Embryonic facial prominence (tissue), 1 donor: ENCODE results near the gene GLIS1.

Source experiments
- DNase-seq: peaks from one replicate; pipeline ENCODE4 v3.0.0-alpha.2; 2016; ENCODE audit errors: extremely low spot score

The GLIS1 gene

DNA sequence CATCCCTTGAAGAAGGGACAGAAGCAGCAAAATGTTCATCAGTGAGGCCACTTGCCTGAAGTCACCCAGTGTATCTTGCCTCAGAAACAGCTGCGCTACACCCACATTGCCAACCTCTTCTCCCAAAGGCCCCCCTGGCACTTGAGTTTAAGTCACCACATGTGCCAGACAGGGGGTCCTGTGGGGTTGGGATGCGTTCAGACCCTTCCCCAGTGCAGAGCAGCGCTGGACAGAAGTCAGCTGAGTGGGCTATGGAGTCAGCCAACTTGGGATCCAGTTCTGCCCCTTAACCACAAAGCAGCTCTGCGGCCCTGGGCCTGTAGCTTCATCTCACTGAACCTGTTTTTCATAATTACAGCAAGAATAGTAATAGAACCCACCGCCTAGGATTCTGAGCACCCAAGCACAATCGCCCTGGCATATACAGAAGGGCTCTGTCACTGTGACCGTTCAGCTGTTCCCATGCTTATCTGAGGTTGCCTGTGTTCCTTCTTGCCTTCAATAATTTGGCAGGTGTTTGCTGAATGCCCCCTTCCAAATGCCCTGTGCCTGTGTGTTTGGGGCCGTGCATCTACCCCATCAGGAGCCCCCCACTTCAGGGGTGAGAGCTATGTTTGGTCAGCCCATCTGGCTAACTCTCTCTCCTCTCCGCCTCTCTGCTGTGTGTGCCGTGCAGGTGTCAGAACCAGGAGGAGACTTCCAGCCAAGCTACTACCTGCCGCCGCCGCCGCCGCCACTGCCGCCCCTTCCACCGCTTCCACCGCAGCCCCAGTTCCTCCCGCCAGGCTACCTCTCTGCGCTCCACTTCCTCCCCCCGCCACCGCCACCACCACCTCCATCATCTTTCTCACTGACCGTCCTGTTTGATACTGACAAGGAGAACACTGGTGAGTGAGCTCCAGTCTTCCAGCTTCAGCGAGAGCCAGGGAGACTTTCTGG lies 274.7 kb downstream of the GLIS1 start:
- DNase-seq: no peak

DNA sequence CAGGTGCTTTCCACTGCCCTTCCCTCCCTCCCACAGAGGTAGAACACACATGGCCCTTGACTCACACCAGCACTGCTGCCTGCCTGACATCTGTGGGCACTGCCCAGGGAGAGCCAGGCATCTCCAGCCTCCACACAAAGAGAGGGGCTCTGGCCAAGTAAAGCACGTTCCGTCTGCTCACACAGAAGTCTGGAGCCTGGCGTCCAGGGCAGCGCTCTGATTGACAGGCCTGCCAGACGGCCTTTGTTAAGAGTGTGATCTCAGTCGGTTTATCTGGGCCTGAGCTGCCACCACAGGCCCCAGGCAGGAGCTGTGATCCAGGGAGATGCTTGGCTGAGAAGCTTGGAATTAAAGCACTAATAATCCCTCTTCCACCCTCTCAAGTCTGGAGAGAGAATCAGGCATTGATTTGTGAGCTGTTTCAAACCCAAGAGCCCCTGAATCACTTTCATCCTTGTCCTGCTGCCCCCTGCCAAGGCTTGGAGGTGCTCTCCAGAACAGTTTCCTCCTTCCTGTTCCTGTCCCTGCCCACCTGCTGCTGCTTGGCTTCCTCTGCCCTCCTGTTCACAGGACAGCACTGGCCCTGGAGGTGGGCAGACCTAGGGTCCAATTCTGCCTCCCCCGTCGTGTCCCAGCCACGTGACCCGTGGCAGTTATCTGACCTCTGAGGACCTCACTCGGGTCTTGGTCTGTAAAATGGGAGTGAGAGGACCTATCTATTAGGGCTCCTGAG lies 276.0 kb downstream of the GLIS1 start:
- no peak for DNase-seq

DNA sequence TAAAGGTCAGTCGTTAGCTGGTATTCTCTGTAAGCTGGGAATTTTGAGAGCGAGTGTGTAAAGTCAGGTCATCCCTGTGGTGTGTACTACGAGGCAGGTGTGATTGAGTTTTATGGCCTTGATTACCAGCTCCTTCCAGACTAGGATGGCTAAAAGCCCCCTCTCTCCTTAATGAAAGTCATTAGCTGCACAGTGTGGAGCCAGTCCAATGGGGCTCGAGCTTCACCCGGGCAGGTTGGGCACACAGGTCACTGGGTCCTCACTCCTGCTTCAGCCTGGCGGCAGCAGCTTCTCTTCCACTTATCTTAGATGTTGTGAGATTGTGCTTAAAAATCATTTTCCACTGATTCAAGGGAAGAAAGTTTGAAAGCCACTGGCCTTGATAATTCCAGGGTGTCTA lies 276.8 kb downstream of the GLIS1 start:
- no peak for DNase-seq

DNA sequence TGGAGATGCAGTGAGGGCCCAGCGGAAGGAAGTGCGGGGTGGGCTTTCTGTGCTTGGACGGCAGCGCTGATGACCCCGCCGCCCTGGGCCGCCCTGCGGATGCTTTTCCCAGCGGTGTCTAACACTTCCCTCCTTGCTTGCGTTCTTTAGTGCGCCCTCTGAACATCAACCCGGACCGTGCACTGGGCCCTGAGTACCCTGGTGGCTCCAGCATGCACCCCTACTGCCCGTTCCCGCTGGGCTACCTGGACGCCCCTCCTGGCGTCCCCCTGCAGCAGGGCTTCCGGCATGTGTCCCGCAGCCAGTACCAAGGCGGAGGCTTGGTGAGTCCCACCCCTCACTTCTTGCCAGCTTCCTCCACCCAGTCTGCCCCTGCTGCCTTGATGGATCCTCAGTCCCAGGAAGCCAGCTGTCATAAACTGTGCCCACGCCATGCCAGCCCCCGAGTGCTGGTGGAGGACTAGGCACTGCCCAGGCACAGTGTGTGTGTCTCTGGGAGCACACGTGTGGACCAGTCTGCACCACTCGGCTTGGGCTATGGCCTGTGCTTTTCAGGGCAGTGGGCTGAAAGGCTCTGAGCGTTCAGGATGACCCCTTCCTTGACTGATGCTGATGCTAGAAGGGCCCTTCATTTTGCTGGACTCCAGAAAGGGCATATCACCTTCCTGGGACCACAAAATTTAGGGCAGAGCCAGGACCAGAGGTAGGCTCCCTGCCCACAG lies 277.5 kb downstream of the GLIS1 start:
- no peak for DNase-seq

DNA sequence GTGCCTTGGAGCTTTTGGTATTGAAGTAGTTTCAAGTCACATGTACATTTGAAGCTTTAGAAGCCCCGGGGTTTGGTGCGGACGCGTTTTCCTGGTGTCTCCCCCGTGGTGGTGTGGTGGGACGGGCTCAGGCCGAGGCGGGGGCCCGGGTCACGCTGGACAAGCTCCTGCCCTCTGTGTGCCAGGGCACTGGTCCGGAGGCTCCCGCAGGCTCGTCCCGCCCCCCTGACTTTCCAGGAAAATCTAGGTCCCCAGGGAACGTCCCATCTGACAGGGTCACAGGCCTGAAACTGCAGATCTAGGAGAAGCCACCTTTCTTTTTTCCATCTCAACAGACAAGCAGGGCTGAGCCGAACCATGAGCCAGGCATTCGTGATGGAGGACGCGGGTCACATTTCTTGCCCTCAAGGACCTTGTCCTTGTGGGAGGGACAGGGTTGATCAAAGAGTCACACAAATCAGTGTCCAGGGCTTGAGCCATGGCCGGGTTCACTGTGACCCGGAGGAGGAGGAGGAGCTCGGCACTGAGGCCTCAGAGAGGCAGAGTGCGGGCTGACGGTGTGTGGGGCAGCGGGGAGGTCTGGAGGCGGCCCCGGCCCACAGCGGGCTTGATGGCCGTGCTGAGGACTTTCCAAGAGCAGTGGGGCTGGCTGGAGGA lies 278.2 kb downstream of the GLIS1 start:
- DNase-seq: no peak

DNA sequence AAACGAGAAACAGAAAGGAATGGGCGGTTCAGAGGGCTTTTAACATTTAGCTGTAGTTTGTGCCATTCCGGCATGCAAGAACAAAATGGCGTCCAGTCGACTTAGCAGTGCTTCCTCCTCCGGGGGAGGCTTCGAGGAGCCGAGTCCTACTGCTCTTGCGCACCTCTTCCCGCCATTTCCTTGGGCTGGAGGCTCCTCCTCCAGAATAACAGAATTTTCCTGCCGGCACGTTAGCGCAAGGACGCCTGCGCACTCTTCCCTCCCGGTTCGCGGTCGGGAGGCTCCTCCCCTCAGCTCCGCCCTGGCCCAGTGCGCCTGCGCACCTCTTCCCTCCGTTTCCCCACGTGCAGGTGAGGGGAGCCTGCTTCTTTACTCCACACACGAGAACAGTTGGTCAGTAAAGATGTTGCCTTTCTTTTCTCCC lies 278.7 kb downstream of the GLIS1 start:
- no peak for DNase-seq

DNA sequence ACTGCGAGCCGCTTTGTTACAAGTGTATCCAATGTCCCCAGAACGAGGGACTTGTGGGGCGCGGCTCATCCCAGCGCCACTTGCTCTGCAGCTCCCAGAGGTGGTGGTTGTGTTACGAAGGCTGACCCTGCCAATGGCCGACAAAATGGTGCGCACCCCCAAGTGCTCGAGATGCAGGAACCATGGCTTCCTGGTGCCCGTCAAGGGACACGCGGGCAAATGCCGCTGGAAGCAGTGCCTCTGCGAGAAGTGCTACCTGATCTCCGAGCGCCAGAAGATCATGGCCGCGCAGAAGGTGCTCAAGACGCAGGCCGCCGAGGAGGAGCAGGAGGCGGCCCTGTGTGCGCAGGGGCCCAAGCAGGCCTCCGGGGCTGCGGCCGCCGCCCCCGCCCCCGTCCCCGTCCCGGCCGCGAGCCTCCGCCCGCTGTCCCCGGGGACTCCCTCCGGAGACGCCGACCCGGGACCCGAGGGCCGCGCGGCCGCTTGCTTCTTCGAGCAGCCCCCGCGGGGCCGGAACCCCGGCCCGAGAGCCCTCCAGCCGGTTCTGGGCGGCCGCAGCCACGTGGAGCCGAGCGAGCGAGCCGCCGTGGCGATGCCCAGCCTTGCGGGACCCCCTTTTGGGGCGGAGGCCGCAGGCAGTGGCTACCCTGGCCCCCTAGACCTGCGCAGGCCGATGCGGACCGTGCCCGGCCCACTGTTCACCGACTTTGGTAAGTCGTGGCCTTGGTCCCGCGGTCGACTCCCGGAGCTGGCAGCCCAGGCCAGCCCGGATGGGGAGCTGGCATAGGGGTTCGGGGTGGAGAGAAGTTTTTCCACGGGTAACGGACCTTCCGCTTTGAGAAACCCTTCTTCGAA lies 279.4 kb downstream of the GLIS1 start, which contains the start of gene DMRTB1:
Gene DMRTB1 (plus strand): TSS at position 79 of the 855 bp plus-strand sequence. CDS start 55 bp downstream, at position 134.
- DNase-seq: no peak

DNA sequence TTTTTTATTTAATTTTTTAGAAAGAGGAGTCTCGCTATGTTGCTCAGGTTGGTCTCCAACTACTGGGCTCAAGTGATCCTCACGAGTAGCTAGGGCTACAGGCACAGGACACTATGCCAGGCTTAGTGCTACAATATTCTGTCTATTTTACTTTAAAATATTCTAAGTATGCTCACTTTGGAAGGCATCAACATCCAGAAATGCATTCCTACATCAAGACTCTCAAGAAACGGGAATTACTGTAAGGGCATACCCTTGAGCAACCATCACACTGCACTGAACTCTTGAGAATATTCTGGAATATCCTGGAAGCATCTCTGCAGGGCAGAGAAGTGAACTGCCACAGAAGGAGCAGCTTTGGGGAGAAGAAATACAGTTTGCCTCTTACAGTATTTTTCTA lies 280.3 kb downstream of the GLIS1 start:
- DNase-seq: no peak
